Measurements from ENCODE around the gene TAF11L14.

The TAF11L14 gene

DNA sequence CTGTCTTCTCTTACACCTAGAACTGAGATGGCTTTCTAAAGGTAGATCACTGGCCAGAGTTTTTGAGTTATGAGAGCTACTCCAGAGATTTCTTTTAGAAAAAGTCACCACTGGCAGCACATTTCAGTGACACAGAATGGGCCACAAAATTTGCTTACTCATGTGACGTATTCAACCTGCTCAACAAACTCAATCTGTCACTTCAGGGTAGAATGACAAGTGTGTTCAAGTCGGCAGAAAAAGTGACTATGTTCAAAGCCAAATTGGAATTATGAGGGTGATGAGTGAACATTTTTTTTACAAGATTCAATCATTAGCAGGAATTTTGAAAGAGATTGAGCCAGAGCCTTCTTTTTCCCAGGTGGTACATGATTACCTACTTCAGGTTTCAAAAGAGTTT, 46.5 kb downstream of the TAF11L14 start:
- no peak for DNase-seq
